Right ventricle myocardium superior (tissue), 1 donor: ENCODE data around the gene TIMM8A. TPM values are rescaled to one million over a fixed set of nuclear protein-coding genes. Genes with fewer than 3 reads are reported as not detected.
"Not testable (repeated sequence)": the region's sequence is repeated elsewhere in the genome, so short reads cannot be mapped to it uniquely, and the experiment has no call there.

ENCODE experiments used
- ATAC-seq: fragments of 200-7000 bp; cut with Tn5 transposase; one replicate; pipeline ENCODE4 v1.9.1; 2020; ENCODE audit warnings: mild to moderate bottlenecking; ENCODE audit not compliant: poor library complexity
- DNase-seq: peaks from one replicate; pipeline ENCODE4 v3.0.0-alpha.2; 2020
- intact Hi-C: fragments of 100-400 bp; cut with DNase I; formaldehyde crosslinking; loops from one replicate; pipeline ENCODE4 v1.11.2; 2022
- total RNA-seq: library from RNA; stranded (reverse); fragmentation: NEBNext Ultra II Directional; extraction: Animal tissue kit (Norgen Biotek cat#: 25700); gene quantifications from one replicate; pipeline ENCODE4 v1.2.1, GENCODE V29; 2021
- donor health status: DM: no; HTN: yes; CAD: no; lungs with severe emphysema.

The TIMM8A gene
- total RNA-seq, 1 donor from 2014 or later, result 20.3 TPM

DNA sequence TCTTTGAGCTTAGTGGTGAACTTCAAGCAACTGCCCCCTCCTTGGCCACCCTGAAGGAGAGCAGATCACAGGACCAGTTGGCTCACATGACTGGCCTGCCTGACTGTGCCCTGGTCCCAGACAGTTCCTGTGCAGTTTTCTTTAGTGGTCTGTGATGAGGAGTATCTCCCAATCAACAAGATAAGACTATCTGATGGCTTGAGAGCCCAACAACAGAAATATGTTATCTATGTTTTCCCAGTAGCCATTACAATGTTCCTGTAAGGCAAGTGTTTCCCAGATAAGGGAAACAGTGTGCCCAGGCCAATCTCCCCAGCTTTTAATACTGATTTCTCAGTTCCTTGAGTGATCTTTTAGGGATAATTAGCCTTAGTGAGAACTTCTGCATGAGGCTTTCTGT, 14.2 kb upstream of the TIMM8A start:
- ATAC-seq, result no peak
- intact Hi-C loops, result no loop called here
- DNase-seq, result no peak

DNA sequence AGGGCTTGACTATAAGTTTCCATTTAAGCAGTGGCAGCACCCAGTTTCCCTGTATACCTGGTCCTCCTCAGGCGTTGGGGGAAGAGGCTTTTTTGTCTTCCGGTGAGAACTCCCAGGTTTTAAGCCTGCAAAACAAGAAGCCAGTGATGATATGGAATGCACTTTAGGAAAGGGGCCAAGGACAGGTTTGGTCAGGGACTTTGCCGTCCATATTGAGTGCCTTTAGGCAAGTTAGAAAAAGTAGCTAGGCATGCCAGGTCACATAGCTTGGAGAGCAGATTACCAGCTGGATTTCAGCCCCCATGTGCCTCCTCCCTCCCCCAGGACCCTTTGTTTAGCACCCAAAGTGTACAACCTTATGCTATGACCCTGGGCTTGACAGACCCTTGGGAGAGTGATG, 13.6 kb upstream of the TIMM8A start:
- DNase-seq (no peak), ATAC-seq (no peak)
- intact Hi-C loops, result no loop called here

DNA sequence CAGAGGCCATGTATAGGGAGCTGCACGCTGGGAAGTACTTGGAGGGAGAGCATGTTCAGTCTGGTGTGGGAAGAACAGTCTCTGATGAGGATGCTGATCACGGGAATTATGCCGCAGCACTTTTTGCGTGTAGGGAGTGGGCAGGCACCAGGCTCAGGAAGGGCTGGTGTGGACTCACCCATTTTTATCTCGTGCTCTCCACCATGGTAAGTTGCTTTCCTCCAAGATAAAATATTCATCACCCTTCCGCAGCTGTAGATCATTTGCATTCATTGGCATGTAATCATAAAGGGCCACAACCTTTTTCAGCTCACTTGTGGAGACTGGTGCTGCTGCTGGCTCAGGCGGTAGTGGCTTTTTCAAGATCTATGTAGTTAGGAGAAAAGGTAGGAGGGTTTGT, 11.8 kb upstream of the TIMM8A start:
- intact Hi-C loops, result no loop called here
- DNase-seq (no peak), ATAC-seq (no peak)

DNA sequence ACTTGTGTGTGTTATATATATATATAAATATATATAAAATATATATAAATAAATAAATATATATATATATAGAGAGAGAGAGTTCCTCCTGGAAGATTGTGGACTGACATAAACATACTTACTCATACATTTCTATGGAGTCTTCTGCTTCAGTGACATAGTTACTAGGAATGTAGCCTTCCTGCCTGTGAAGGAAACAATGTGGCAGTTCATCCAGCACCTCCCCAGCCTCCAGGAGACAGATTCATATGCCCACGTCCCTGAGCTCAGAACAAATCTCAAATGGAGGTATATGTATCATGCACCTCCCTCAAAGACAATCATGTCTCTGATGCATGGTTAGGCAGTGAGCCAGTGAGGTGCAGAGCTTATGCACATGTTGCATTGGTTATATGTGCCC, 11.4 kb upstream of the TIMM8A start:
- ATAC-seq, result no peak
- intact Hi-C loops, result no loop called here
- DNase-seq, result no peak

DNA sequence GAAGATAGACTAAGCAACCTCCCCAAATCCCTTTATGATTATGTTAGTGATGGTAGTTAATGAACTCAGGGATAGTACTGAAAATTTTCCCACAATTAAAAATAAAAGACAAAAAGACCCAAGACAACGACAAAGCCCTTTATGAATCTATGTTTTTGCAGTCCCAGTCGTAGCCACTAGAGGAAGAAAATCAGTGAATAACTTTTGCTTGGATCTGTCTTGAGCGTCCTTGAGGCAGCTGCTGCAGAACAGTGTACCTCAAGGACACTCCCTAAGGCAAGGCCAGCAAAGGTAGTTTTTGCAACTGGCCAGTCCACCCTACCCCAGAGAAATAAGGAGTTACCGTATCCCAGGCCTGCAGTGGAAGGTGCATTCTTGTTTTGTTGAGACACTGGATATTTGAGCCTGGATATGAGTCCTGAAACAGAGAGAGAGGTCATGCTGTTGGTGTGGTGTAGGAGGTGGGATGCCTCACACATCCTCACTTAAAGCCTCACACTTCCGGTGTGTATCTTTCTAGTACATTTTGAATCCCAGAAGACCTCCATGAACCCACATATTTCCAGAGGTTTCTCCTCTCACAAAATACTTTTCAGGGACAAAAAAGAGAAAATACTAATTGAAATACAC, 8.7 kb upstream of the TIMM8A start:
- no peak for ATAC-seq

DNA sequence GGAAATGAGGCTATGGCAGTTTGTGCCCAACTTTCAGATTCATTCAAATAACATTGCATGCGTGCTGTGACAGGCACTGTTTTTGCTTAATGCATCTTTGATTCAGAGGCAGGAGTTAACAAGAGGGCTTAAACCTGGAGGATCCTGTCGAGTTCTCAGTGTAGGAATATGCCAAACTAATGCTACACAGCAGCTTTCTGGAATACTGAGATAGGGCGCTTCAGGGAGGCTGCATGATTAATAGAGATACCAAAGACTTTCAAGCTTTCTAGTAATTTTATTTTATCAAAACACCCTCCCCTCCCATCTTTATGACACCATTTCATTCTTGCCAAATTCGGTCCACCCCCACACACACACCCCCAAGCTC, 636 bp upstream of the TIMM8A start:
- DNase-seq, result no peak
- ATAC-seq, result no peak
- intact Hi-C loops, result no loop called here

More for the DNA sequence above, 8.7 kb upstream of the TIMM8A start:
- no peak for DNase-seq
- intact Hi-C loops, result no loop called here

DNA sequence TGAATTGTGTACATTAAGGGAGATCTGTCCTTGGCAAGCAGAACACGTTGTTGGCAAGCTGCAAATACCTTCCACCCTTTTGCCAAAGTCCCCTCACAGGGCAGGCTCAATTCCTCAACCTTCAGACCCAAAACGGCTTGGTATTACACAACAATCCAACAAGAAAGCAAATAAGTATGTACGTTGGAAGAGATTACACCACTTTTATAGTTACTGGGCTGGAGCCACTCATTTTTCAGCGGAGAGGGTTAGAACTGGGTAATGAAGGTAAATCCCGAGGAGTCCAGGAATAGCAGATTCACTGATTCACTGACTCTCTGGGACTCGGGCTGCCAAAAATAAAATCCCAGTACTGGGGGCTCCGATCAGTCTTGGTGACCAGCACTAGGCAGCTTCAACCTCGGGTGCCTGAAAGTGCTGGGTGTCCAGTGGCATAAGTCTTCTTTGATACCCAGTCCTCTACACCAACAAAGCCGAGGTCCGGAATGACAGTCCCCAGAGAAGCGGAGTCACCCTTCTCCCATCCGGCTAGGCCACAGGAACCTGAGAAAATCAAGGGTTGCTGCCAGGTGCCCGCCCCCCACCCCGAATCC, 587 bp downstream of the TIMM8A start:
- ATAC-seq (peak; percentile 22), DNase-seq (no peak)
- intact Hi-C loops, result no loop called here

DNA sequence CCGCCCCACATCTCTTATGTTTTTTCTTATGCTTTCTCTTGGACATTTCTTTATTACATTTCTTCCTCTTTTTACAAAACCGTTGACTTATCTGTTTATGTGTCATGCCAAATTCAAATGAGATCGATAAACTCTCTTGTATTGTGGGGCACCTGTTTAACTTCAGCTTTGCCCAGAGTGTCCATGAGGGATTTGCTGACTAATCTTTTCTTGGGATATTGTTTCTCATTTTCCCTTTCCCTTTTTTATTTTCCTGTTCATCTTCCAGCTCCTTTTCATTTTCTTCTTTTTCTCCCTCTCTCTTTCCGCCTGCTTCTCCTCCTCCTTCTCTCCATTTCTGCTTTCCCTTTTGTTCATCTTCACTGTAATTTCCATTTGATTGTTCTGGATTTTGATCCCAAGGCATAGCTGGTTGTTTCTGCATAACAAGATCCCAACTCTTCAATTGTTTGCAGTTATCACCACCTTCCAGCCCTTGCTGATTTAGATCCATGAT, 10.7 kb downstream of the TIMM8A start:
- intact Hi-C loops, result no loop called here
- no peak for ATAC-seq
- no peak for DNase-seq

DNA sequence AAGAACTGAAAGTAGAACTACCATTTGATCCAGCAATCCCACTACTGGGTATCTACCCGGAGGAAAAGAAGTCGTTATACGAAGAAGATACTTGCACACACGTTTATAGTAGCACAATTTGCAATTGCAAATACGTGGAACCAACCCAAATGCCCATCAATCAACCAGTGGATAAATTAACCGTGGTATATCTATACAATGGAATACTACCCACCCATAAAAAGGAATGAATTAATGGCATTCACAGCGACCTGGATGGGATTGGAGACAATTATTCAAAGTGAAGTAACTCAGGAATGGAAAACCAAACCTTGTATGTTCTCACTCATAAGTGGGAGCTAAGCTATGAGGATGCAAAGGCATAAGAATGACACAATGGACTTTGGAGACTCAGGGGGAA, 14.2 kb downstream of the TIMM8A start:
- DNase-seq, ATAC-seq, intact Hi-C loops: not testable (repeated sequence)

DNA sequence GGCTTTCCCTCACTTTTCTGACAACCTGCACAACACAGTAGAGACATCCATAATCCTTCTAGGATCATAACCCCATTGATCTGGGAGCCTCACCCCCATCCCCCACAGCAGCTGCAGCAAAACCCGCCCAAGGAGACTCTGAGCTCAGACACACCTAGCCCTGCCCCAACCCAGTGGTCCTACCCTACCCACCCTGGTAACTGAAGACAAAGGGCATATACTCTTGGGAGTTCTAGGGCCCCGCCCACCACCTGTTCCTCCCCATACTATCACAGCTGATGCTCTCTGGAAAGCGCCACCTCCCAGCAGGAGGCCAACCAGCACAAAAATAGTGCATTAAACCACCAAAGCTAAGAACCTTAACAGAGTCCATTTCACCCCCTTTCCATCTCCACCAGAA, 21.9 kb downstream of the TIMM8A start:
- ATAC-seq, intact Hi-C loops, DNase-seq: not testable (repeated sequence)

DNA sequence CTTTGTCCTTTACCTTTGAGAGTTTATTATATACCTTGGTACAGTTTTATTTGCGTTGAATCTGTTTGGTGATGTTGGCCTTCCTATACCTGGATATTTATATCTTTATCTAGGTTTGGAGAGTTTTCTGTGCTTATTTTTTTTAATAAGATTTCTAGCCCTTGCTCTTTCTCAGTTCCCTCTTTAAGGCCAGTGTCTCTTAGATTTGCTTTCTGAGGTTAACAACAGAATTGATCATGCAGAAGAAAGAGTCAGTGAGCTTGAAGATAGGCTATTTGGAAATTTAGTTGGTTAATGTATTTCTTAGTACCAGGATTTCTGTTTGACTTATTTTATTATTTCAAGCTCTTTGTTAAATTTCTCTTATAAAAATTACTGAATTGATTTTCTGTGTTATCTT, 44.8 kb downstream of the TIMM8A start:
- ATAC-seq, result no peak
- no peak for DNase-seq
- intact Hi-C loops, result no loop called here

Other genes with a start within 250 kb of the TIMM8A start
- gene DRP2, start 129.0 kb downstream of the TIMM8A start, total RNA-seq, result 0.05 TPM
- gene TAF7L, start 57.4 kb downstream of the TIMM8A start, total RNA-seq, result not detected
- 1.8 TPM for gene BTK, start 37.4 kb upstream of the TIMM8A start, total RNA-seq
- 72.0 TPM for gene RPL36A, start 42.3 kb upstream of the TIMM8A start, total RNA-seq
- gene GLA, start 59.2 kb upstream of the TIMM8A start, total RNA-seq, result 9.1 TPM
- 46.9 TPM for gene HNRNPH2, start 59.5 kb upstream of the TIMM8A start, total RNA-seq
- 4.6 TPM for gene ARMCX4, start 136.7 kb upstream of the TIMM8A start, total RNA-seq
- 29.8 TPM for gene ARMCX1, start 201.8 kb upstream of the TIMM8A start, total RNA-seq